ELF-1 (cell line): ENCODE results near the gene ROBO3.

Source experiments
- DNase-seq: peaks from one replicate; pipeline ENCODE4 v3.0.0-alpha.2; 2016; ENCODE audit warnings: low read depth, low spot score

The ROBO3 gene

DNA sequence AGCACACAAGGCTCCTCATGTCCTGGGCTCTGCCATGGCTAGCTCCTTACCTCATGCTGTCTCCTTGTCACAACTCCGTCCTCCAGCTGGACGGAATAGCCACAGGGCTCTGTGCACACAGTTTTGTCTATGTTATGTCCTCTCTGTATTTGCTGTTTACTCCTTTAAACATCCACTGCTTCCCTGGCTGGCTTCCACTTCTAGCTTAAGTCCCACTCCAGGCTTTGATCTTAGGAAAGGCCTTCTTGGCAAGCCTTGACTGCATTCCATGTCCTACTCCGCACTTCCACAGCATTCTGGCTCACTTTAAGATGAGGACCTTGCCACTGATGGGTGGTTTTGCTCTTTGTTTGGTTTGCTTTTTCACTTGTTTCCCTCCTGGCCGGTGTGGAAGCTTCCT is 22.9 kb upstream of the ROBO3 start:
- peak; percentile 27 for DNase-seq

GRCh38 chr11:124843616-124843910 is 21.7 kb upstream of the ROBO3 start:
- DNase-seq = no peak

- no peak for DNase-seq
Observed at GRCh38 chr11:124844664-124845079, 20.6 kb upstream of the ROBO3 start.

DNA sequence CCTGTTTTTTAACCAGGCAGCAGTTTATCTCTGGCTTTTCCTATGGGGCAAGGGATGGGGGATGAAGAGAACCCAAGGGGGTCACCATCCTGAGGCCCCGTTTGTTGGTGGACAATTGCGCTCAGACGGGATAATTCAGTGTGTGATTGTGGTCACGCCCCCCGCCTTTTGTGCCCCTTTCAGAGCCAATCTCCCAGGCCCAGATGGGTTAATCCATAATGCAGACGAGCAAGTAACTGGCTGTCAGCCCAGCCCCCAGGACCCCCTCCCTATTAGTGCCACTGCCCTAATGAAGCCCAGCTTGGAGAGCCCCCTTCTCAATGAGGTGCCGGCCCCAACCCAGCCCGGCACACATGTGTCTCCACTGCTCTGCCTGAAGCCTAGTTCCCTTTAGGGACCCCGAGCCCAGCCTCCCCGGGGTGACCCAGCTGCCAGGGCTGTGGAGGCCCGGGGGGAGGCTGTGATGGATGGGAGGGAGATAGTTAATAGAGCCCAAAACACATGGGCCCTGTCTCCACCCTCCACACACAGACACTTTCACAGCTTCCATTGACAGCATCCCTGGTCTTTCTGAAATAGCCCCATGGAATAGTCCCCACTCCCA is 19.1 kb upstream of the ROBO3 start:
- DNase-seq = no peak

DNA sequence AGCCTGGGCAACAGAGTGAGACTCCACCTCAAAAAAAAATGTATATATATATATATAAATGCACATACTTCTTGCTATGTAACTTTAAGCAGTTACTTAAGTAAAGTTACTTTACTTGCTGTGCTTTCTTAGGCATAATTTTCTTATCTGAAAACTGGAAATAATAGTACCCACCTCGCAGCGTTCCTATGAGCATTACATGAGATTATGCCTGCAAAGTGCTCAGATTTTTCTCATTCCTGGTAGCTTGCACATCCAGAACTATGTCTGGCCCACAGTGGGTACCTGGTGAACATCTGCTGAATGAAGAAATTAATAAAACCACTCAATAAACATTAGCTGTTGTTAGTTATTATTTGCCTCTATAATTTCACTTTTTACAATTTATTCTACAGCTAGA is 6.1 kb upstream of the ROBO3 start:
- no peak for DNase-seq

DNA sequence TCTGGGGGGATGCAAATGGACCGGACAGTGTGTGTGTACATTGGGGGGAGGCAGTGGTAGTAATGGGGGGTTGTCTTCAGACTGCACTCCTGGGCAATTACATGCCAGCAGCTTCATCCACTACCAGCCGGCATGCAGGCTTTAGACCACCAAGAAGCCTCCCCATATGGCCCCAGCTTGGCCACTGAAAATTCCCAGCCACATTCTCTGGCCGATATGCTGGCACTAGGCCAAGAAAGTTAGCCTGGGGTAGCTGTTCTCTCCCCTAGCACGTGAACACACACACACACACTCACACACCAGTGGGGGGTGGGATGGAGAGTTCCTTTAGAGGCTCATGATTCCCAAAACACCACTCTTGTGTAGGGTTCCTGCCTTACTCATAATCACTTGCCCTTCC is 3.6 kb upstream of the ROBO3 start:
- DNase-seq = no peak

DNA sequence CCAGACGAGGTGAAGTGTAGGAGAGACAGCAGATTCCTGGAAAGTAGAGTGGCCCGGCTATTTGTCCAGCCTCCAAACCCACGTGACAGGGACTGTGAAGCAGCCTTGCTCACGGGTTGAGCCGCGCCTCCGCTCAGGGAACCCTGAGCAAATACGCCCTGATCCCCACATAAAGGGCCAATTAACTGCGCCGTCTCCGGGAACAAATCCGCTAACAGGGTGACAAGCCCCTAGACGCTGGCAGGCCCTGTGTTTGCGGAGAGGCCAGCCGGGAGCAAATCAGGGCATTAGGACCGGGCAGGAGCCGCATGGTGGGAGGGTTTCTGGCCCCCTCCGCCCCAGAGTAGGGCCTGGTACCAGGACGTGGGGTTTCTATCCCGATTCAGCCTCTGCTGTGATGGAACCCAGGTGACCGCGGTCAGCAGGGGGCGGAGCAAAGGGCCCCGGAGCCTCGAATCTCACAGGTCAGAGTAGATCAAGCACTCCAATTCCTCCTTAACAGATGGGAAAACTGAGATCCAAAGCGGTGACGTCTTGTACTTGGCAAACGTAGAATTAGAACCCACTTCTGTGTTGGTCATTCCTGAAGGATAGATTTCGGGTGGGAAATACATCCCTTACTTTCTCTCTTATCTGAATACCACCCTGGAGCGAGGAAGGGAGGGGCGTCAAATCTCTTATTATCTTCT is 2.0 kb upstream of the ROBO3 start:
- no peak for DNase-seq

- DNase-seq = no peak
Observed at GRCh38 chr11:124863826-124864165, 1.4 kb upstream of the ROBO3 start.

DNA sequence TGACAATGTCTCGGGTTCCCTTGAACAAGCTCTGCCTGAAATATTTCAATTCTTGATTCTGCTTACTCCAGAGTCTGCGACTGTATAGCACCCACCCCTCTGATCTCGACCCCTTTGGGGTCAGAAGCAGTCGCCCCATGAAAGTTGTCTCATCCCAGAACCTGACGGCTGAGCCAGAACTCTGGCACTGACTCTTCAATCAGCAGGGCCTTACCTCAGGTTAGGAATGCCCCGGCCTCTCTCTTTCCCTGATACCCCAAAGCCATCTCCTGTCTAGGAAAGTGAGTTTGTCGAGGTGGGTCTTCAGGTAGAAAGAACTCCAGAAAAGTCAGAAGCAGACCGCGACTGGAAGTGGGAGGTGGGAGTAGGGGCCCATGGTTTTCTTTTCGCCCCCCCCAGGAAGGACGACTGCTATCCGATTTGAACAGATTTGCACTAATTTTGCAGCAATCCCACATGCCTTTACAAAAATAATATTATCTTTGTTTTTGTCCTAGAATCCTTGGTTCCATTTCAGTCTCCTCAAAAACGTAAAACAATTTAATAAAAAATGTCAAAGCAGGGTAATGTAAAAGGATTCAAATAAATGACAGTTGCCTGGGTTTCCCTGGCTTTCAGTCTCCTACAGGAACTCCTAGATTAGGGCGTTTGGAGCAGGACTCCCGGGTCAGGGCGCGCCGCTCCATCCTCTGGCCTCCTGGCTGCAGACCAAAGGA is 898 bp upstream of the ROBO3 start:
- no peak for DNase-seq

DNA sequence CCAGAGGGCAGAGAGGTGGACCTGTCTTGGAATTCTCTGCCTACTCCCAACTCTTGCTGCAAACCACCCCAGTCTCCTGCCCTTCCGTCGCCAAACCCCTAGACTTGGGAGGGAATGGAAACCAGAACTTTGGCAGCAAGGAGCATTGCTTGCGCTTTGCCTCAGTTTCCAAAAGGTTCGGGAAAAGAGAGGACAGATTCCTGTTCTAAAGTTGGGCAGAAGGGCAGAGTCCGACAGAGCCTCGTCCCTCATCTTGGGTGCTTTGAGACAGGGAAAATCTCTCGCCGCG is 396 bp upstream of the ROBO3 start:
- no peak for DNase-seq

GRCh38 chr11:124865902-124866851 is 945 bp downstream of the ROBO3 start:
- peak; percentile 67 for DNase-seq

- peak; percentile 46 for DNase-seq
Observed at GRCh38 chr11:124867700-124868099, 2.5 kb downstream of the ROBO3 start.

- DNase-seq = no peak
Observed at GRCh38 chr11:124868331-124869274, 3.4 kb downstream of the ROBO3 start.

GRCh38 chr11:124869331-124869730 is 4.1 kb downstream of the ROBO3 start:
- DNase-seq = no peak

DNA sequence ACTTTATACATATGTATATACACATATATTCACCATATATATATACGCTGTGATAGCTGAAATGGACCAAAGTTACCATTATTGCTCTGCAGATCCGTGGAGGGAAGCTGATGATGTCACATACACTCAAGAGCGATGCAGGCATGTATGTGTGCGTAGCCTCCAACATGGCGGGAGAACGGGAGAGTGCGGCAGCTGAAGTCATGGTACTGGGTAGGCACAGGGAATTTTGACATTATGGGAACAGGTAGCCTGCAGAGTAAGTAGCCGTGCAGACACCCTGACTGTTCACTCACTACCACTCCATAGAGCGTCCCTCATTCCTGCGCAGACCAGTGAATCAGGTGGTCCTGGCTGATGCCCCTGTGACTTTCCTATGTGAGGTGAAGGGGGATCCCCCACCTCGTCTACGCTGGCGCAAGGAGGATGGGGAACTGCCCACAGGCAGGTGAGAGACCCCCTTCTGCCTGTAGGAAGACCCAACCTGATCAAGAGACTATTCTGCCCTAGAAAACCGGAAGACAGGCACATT is 4.7 kb downstream of the ROBO3 start:
- DNase-seq = no peak

DNA sequence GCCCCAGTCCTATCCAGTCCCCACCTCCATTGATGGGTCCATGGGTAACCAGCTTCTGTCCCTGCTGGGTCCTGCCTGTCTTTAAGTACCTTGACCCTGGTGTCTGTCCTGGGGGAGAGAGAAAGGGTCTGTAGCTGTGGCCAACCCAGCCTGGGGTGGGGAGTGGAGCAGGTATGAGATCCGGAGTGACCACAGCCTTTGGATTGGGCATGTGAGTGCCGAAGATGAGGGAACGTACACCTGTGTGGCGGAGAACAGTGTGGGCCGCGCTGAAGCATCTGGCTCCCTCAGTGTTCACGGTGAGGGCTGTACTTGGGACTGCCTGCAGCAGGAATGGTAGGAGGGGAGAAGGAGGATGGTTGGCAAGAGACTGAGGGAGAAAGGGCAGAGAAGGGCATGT is 5.2 kb downstream of the ROBO3 start:
- no peak for DNase-seq

DNA sequence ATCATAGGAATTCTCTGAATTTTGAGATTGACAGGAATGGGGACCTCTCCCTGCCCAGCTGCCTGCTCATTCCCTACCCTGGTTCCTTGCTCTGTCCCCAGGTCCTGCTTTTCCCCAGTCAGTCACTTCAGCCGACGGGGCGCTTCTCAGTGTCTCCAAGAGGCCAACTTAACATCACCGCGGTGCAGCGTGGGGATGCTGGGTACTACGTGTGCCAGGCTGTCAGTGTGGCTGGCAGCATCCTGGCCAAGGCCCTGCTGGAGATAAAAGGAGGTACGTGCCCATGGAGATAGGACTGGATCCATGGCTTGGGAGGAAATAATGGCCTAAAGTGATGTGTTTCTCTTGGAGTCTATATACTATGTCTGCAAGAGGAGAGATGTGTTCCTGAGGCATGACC is 7.0 kb downstream of the ROBO3 start:
- no peak for DNase-seq

DNA sequence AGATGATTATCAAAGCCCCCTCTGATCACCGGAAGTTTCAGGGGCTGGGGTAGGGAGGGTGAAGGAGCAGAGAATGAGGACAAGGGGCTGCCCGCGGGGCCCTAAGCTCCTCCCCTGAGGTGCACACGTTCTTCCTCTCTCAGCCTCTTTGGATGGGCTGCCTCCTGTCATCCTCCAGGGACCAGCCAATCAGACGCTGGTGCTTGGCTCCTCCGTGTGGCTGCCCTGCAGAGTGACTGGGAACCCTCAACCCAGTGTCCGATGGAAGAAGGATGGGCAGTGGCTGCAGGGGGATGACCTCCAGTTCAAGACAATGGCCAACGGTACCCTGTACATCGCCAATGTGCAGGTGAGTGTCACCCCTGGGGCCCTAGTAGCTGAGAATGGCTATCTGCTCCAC is 7.5 kb downstream of the ROBO3 start:
- DNase-seq = no peak

GRCh38 chr11:124873951-124874350 is 8.7 kb downstream of the ROBO3 start:
- DNase-seq = no peak

DNA sequence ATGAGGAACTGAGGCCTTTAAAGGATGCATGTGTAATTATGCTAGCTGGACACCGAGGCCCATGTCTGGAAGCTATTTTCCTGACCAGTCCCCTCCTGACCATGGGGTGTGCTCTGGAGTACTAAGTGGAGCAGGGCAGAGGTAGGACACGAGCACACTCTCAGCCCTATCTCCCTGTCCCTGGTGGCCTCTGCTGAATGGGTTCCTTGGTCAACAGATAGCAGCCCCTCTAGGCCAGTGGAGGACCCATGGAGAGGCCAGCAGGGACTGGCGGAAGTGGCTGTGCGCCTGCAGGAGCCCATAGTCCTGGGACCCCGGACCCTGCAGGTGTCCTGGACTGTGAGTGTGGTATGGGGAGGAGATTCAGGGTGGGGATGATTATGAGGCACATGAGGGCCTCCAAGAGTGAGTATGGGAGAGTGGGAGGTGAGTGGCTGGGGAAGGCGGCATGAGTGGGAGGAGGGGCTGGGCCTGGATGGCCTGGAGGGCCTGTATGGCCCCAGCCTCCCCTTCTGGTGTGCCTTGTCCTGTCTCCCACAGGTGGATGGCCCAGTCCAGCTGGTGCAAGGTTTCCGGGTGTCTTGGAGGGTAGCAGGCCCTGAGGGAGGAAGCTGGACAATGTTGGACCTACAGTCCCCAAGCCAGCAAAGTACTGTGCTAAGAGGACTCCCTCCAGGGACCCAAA is 9.5 kb downstream of the ROBO3 start:
- no peak for DNase-seq

DNA sequence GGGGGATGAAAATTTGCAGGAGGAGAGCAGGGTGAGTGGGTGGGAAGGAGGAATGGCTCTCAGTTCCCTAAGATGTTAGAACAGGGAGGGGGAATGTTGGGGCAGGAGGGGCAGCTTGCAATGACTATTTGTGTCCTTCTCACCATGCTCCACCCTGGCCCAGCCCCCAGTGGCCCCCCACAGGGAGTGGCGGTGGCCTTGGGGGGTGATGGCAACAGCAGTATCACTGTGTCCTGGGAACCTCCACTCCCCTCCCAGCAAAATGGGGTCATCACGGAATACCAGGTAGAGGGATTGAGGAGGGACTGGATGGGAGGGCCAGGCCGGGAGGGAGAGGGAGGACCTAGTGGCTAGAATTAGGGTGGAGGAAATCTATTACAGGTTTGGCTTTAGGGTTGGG is 10.2 kb downstream of the ROBO3 start:
- no peak for DNase-seq
